OCI-LY7 (cell line): ENCODE measurements around the gene NINJ2. TPM values are rescaled to one million over a fixed set of nuclear protein-coding genes. Genes with fewer than 3 reads are reported as not detected.

Source experiments
- BruUV-seq: library from RNA; stranded (reverse); fragments of 400-500 nt; replicated peaks from 2 replicates; lab custom pipeline; 2021; lab: Mats Ljungman, UMichigan
- CTCF ChIA-PET: fragments of 300-600 bp; sonication (Branson Sonifier 250); formaldehyde crosslinking; loops from one replicate; lab custom pipeline; 2022; ENCODE audit warnings: antibody characterized with exemption; ENCODE audit not compliant: unreplicated experiment; lab: Charles Lee
- POLR2A ChIA-PET: fragments of 300-600 bp; sonication (Branson Sonifier 250); formaldehyde crosslinking; loops from one replicate; lab custom pipeline; 2022; ENCODE audit warnings: antibody characterized with exemption; lab: Charles Lee
- DNase-seq: peaks from one replicate; pipeline ENCODE4 v3.0.0-alpha.2; 2015; ENCODE audit warnings: low spot score
- H2AFZ ChIP-seq: fragments of 200-600 bp; sonication (generic), shearing (Covaris generic); 2 replicates; pipeline ENCODE4 v1.6.1; 2014; ENCODE audit warnings: mild to moderate bottlenecking, antibody characterized with exemption, low read length, moderate library complexity
- H3K27ac ChIP-seq: fragments of 200-600 bp; sonication (generic); 2 replicates; pipeline ENCODE4 v1.5.1; 2014; ENCODE audit warnings: mixed run types, low read depth, mild to moderate bottlenecking, moderate library complexity, low read length, inconsistent platforms; ENCODE audit not compliant: poor library complexity, severe bottlenecking
- H3K36me3 ChIP-seq: fragments of 200-600 bp; sonication (generic); 2 replicates; pipeline ENCODE4 v1.6.1; 2014; ENCODE audit warnings: mild to moderate bottlenecking, antibody characterized with exemption, low read length, moderate library complexity, mixed read lengths; ENCODE audit not compliant: insufficient read depth
- H3K4me1 ChIP-seq: fragments of 200-600 bp; sonication (generic); 2 replicates; pipeline ENCODE4 v1.5.1; 2014; ENCODE audit warnings: mild to moderate bottlenecking, low read length; ENCODE audit not compliant: insufficient read depth, poor library complexity, severe bottlenecking
- H3K4me2 ChIP-seq: fragments of 200-600 bp; sonication (generic); 2 replicates; pipeline ENCODE4 v1.6.1; 2014; ENCODE audit warnings: mild to moderate bottlenecking, low read length
- H3K4me3 ChIP-seq: fragments of 200-600 bp; sonication (generic); 2 replicates; pipeline ENCODE4 v1.5.1; 2014; ENCODE audit warnings: mild to moderate bottlenecking, low read depth, low read length; ENCODE audit not compliant: poor library complexity, severe bottlenecking
- H3K79me2 ChIP-seq: fragments of 200-600 bp; sonication (generic); 2 replicates; pipeline ENCODE4 v1.6.1; 2016; ENCODE audit warnings: low read depth, mild to moderate bottlenecking, low read length, moderate library complexity, mixed read lengths; ENCODE audit not compliant: insufficient read depth
- H3K9me2 ChIP-seq: fragments of 200-600 bp; sonication (generic); 2 replicates; pipeline ENCODE4 v1.6.1; 2016; ENCODE audit warnings: mild to moderate bottlenecking, low read length, mixed read lengths; ENCODE audit not compliant: insufficient read depth
- H3K9me3 ChIP-seq: fragments of 200-600 bp; sonication (generic); 2 replicates; pipeline ENCODE4 v1.6.1; 2014; ENCODE audit warnings: mild to moderate bottlenecking, mixed run types, low read length, mixed read lengths
- H4K20me1 ChIP-seq: fragments of 200-600 bp; sonication (generic); 2 replicates; pipeline ENCODE4 v1.6.1; 2014; ENCODE audit warnings: mild to moderate bottlenecking, antibody characterized with exemption, low read length, moderate library complexity, mixed read lengths; ENCODE audit not compliant: insufficient read depth
- CTCF ChIP-seq: fragments of 200-600 bp; sonication (generic); conservative IDR thresholded peaks from 2 replicates; pipeline ENCODE4 v1.5.1; 2014; ENCODE audit warnings: mild to moderate bottlenecking, antibody characterized with exemption, low read length, moderate library complexity, mixed read lengths
- EZH2phosphoT487 ChIP-seq: fragments of 200-600 bp; sonication (generic); IDR thresholded peaks from 2 replicates; pipeline ENCODE4 v1.6.1; 2018; ENCODE audit warnings: low read depth, borderline replicate concordance, mild to moderate bottlenecking, mixed run types, antibody characterized with exemption, low read length, moderate library complexity, mixed read lengths
- intact Hi-C: fragments of 100-400 bp; cut with micrococcal nuclease; formaldehyde crosslinking; loops from one replicate; pipeline ENCODE4 v1.10.0; 2022; ENCODE audit not compliant: unreplicated experiment
- total RNA-seq, 2 experiments: library from RNA; depleted of rRNA in 1 of 2; stranded (reverse); fragments of >200 nt in 1 of 2; shearing (Covaris generic) in 1 of 2; gene quantifications; 2 replicates each; pipeline ENCODE4 v1.2.3, GENCODE V29; 2014 to 2022

NINJ2 gene
- total RNA-seq, 2 experiments from 2014 or later, result 0.79 to 4.4 TPM

DNA sequence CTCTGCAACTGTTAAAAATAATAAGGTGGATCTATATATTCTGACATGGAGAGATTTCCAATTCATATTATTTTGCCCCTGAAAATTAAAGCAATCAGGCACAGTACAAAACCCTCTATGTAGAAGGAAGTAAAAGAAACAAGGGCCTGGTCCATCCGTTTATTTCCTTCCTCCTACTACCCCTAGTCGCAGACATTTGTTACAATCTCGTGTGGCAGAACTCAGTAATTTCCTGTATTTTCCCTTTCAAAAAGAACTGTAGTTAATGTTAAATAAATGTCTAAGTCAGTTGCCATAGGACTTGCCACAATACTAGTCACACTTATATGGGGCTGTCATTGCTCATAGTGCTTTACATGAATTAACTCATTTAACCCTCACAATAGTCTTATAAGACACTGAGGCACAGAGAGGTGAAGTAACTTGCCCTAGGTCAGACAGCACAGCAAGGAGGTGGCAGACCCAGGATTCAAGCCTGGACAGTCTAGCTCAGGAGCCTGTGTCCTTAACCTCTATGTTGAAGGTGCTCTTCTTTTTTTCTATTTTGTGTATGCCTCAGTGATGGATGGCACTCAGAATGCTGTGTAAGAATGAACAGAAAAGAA is 24.2 kb downstream of the NINJ2 start:
- no peaks in the 10 kb centered on the region for H3K36me3 ChIP-seq
- intact Hi-C loops, result no loop called here
- BruUV-seq, result no TSS peak
- peaks cover 26% of the 10 kb centered on the region for H3K4me1 ChIP-seq
- CTCF ChIA-PET, result no interaction called here
- no peaks in the 10 kb centered on the region for H3K79me2 ChIP-seq
- H2AFZ ChIP-seq, result no peak overlapping the region
- no peak for TF ChIP-seq CTCF
- no peak for TF ChIP-seq EZH2phosphoT487
- H3K27ac ChIP-seq, result no peak overlapping the region
- H4K20me1 ChIP-seq, result no peaks in the 10 kb centered on the region
- no peak for DNase-seq
- H3K4me2 ChIP-seq, result no peak overlapping the region
- no peaks in the 10 kb centered on the region for H3K9me2 ChIP-seq
- no peaks in the 10 kb centered on the region for H3K9me3 ChIP-seq
- H3K4me3 ChIP-seq, result no peak overlapping the region
- POLR2A ChIA-PET, result interaction anchor here (1.2 kb wide), 1 partner anchor 310 kb away, joined by 4 read pairs; no protein-coding TSS in a partner anchor

DNA sequence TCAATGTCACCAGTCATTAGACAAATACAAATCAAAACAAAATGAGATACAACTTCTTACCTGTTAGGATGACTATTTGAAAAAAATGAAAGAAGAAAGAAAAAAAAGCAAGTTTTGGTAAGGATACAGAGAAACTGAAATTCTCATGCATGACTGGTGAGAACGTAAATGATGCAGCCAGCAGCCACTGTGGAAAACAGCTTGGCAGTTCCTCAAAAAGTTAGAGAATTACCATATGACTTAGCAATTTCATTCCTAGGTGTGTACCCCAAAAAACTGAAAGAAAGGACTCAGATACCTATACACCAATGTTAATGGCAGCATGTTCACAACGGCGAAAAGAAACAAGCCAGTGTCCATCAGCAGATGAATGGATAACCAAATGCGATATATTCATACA is 26.6 kb downstream of the NINJ2 start:
- no TSS peak for BruUV-seq
- Histone ChIP-seq H3K79me2 (no peaks in the 10 kb centered on the region), H4K20me1 (no peaks in the 10 kb centered on the region), H3K27ac (no peak overlapping the region), H3K4me2 (no peak overlapping the region), H3K4me1 (peaks cover 5% of the 10 kb centered on the region), H3K9me3 (no peaks in the 10 kb centered on the region), H2AFZ (no peak overlapping the region), H3K9me2 (no peaks in the 10 kb centered on the region), H3K36me3 (no peaks in the 10 kb centered on the region), H3K4me3 (no peak overlapping the region)
- TF ChIP-seq EZH2phosphoT487 (no peak), CTCF (no peak)
- intact Hi-C loops, result no loop called here
- CTCF ChIA-PET, result no interaction called here
- POLR2A ChIA-PET, result interaction anchor here (0.5 to 0.6 kb wide), 3 partner anchors 47 to 1131 kb away, joined by 3 to 4 read pairs (median 3); no protein-coding TSS in a partner anchor
- DNase-seq, result no peak

DNA sequence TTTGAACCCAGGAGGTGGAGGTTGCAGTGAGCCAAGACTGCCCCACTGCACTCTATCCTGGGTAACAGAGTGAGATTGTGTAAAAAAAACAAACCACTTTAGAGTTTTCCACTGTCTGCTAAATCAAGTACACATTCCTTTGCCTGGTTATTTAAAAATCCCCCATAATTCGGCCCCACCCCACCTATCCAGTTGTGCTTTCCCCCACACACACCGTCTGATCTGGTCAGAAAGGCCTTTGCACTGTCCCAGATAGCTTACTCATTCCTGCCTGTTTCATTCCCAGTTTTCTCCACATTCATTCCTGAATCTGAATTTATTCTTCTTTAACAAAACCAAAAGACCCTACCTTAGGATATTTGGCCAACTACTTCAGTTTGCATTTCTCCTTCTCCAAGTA is 29.5 kb downstream of the NINJ2 start:
- POLR2A ChIA-PET, result interaction anchor here (0.7 kb wide), 1 partner anchor 417 kb away, joined by 3 read pairs; no protein-coding TSS in a partner anchor
- no peaks in the 10 kb centered on the region for H3K36me3 ChIP-seq
- H4K20me1 ChIP-seq, result no peaks in the 10 kb centered on the region
- no peak for DNase-seq
- no peaks in the 10 kb centered on the region for H3K9me2 ChIP-seq
- no peak overlapping the region for H2AFZ ChIP-seq
- H3K9me3 ChIP-seq, result no peaks in the 10 kb centered on the region
- H3K79me2 ChIP-seq, result no peaks in the 10 kb centered on the region
- H3K4me2 ChIP-seq, result no peak overlapping the region
- peaks cover 13% of the 10 kb centered on the region for H3K4me1 ChIP-seq
- no peak overlapping the region for H3K4me3 ChIP-seq
- CTCF ChIA-PET, result no interaction called here
- H3K27ac ChIP-seq, result no peak overlapping the region
- no peak for TF ChIP-seq EZH2phosphoT487
- TF ChIP-seq CTCF, result no peak
- no TSS peak for BruUV-seq
- intact Hi-C loops, result no loop called here
